Thyroid gland (tissue), 4 donors: ENCODE measurements around the gene NOP9. TPM values are rescaled to one million over a fixed set of nuclear protein-coding genes. Genes with fewer than 3 reads are reported as not detected.

Experiments
- DNase-seq, 2 donors: peaks; one replicate each; pipeline ENCODE4 v3.0.0-alpha.2; 2019
- H3K27ac ChIP-seq, 3 donors: fragments of 200-600 bp; sonication (generic); 1 replicate in 2 of 3; 2 replicates in 1 of 3; pipeline ENCODE4 v1.5.1; 2016 to 2019; ENCODE audit warnings: mild to moderate bottlenecking in 1 of 3, moderate library complexity in 1 of 3
- H3K27me3 ChIP-seq: fragments of 200-600 bp; sonication (generic); one replicate; pipeline ENCODE4 v1.5.1; 2019
- H3K36me3 ChIP-seq, 2 donors: fragments of 200-600 bp; sonication (generic); one replicate each; pipeline ENCODE4 v1.5.1; 2016 to 2019
- H3K4me1 ChIP-seq, 2 donors: fragments of 200-600 bp; sonication (generic); one replicate each; pipeline ENCODE4 v1.5.1; 2017 to 2019
- H3K4me3 ChIP-seq, 3 donors: fragments of 200-600 bp; sonication (generic); replicated peaks in 1 of 3; 1 replicate in 2 of 3; 2 replicates in 1 of 3; pipeline ENCODE4 v1.5.1; 2016; ENCODE audit warnings: mild to moderate bottlenecking in 1 of 3
- H3K9me3 ChIP-seq: fragments of 200-600 bp; sonication (generic); one replicate; pipeline ENCODE4 v1.5.1; 2017
- POLR2A ChIP-seq, 2 donors: fragments of 450-650 bp; IDR thresholded peaks; one replicate each; pipeline ENCODE4 v1.6.1; 2017; ENCODE audit warnings: antibody characterized with exemption in 2 of 2, mild to moderate bottlenecking in 2 of 2, moderate library complexity in 1 of 2
- WGBS, 2 donors: methylation state at CpG; one replicate each; pipeline ENCODE4 v1.1.5; 2017; 5-methylcytosine and 5-hydroxymethylcytosine counted together
- intact Hi-C: fragments of 100-400 bp; cut with DNase I; formaldehyde crosslinking; loops from one replicate; pipeline ENCODE4 v1.15.1; 2023
- total RNA-seq, 4 donors: library from RNA; depleted of rRNA; stranded (reverse); fragments of >200 nt; gene quantifications; one replicate each; pipeline ENCODE4 v1.2.3, GENCODE V29; 2016
- TF ChIP-seq, protein P1 (sequence below), 6 experiments: fragments of 200-600 bp in 3 of 6; fragments of 450-650 bp in 3 of 6; sonication (generic) in 3 of 6; IDR thresholded peaks; one replicate each; pipeline ENCODE4 v1.5.1; 2016 to 2019; ENCODE audit warnings: antibody characterized with exemption in 6 of 6, mild to moderate bottlenecking in 2 of 6, inconsistent platforms in 1 of 6, moderate library complexity in 1 of 6

Gene NOP9
- total RNA-seq, 4 donors from 2014 or later: 16.4 to 22.3 (median 20.7) TPM

DNA sequence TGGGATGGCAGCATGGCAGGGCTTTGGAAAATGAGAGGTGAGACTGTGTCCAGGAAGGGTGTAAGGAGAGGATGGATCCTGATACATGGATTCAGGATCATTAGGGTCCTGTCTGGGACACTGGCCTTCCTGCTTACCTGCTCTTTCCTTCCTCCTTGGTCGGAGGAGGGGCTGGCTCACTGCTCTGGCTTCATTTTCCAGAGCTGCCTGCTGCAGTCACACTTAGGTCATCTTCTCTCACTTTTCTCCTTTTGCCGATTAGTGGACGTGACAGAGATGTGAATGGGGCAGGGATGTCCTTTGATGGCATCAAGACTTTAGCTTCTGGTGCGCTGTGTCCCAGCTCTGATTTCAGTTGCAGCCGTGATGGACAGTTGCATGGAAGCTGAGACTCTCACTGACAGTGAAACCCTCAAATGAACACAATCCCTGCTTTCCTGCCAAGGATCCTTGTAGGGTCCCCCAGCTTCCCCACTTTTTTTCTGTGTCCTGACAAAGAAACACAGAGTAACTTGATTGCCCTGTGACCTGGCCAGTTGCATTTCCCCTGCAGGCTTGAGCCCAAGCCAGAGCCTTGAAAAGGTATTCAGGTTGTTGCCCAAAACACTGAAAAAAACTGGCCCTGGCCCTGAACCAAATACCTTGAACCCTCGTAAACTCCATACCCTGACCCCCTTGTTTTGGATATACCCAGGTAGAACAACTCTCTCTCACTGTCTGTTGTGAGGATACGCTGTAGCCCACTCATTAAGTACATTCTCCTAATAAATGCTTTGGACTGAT lies 8.9 kb downstream of the NOP9 start:
- TF ChIP-seq POLR2A (IDR thresholded peaks at IDR 0.05): no peak
- TF ChIP-seq, protein P1, sequence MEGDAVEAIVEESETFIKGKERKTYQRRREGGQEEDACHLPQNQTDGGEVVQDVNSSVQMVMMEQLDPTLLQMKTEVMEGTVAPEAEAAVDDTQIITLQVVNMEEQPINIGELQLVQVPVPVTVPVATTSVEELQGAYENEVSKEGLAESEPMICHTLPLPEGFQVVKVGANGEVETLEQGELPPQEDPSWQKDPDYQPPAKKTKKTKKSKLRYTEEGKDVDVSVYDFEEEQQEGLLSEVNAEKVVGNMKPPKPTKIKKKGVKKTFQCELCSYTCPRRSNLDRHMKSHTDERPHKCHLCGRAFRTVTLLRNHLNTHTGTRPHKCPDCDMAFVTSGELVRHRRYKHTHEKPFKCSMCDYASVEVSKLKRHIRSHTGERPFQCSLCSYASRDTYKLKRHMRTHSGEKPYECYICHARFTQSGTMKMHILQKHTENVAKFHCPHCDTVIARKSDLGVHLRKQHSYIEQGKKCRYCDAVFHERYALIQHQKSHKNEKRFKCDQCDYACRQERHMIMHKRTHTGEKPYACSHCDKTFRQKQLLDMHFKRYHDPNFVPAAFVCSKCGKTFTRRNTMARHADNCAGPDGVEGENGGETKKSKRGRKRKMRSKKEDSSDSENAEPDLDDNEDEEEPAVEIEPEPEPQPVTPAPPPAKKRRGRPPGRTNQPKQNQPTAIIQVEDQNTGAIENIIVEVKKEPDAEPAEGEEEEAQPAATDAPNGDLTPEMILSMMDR (IDR thresholded peaks at IDR 0.05): no peak
- 82 to 94% methylated on average over 7 of the region's 7 CpGs for WGBS, 2 donors
- H3K4me1 ChIP-seq: peaks cover 19 to 45% of the 10 kb centered on the region in 2 donors

GRCh38 chr14:24309538-24310264 lies 10.1 kb downstream of the NOP9 start, which contains the start of gene LTB4R2:
TSS of gene LTB4R2 (plus strand) at chr14:24310140. CDS start at chr14:24310665, 525 bp downstream.
- DNase-seq: no peak
- H3K36me3 ChIP-seq: peaks cover 16 to 17% of the 10 kb centered on the region in 2 donors
- intact Hi-C loops: no loop called here
- peak within 1 kb of the TSS in 1 of 3 donors; percentile 35 for H3K4me3 ChIP-seq
- peaks cover 19 to 52% of the 10 kb centered on the region in 2 donors for H3K4me1 ChIP-seq
- TF ChIP-seq, protein P1 (IDR thresholded peaks at IDR 0.05): no peak
- no peak for TF ChIP-seq POLR2A (IDR thresholded peaks at IDR 0.05)
- WGBS, 2 donors: 78 to 81% methylated on average over 5 of the region's 5 CpGs
- H3K9me3 ChIP-seq: no peaks in the 10 kb centered on the region
- H3K27me3 ChIP-seq: no peaks in the 10 kb centered on the region
- H3K27ac ChIP-seq: peak within 1 kb of the TSS; percentile 82 to 89 (median 84)

More for the DNA sequence above, 8.9 kb downstream of the NOP9 start:
- H3K4me3 ChIP-seq: no peak overlapping the region
- no peaks in the 10 kb centered on the region for H3K9me3 ChIP-seq
- intact Hi-C loops: no loop called here
- no peak overlapping the region for H3K27ac ChIP-seq
- H3K27me3 ChIP-seq: no peaks in the 10 kb centered on the region
- DNase-seq: no peak
- peaks cover 28 to 29% of the 10 kb centered on the region in 2 donors for H3K36me3 ChIP-seq

DNA sequence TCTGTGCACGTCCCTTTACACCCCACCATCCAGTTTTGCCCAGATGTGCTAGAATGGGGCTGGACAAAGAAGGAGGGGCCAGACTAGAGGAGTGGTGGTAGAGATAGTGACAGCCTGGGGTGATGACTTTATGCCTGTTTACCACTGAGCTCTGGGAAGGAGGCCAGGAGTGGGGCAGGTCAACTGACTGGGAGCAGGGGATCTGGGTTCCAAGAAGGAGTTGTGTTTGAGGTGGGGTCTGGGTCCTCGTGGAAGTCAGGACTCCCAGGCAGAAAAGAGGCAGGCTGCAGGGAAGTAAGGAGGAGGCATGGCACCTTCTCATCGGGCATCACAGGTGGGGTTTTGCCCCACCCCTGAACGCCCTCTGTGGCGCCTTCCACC lies 10.6 kb downstream of the NOP9 start:
- intact Hi-C loops: no loop called here
- TF ChIP-seq, protein P1 (IDR thresholded peaks at IDR 0.05): no peak
- no peak for TF ChIP-seq POLR2A (IDR thresholded peaks at IDR 0.05)
- DNase-seq: no peak
- H3K4me1 ChIP-seq: peaks cover 19 to 57% of the 10 kb centered on the region in 2 donors
- WGBS, 2 donors: 38 to 53% methylated on average over 3 to 5 of the region's 5 CpGs
- no peaks in the 10 kb centered on the region for H3K9me3 ChIP-seq
- H3K36me3 ChIP-seq: peaks cover 12% of the 10 kb centered on the region in 2 donors
- H3K27ac ChIP-seq: peak overlapping the region in 2 of 3 donors; percentile 82 to 89
- H3K4me3 ChIP-seq: peak overlapping the region in 1 of 3 donors; percentile 35
- no peaks in the 10 kb centered on the region for H3K27me3 ChIP-seq

GRCh38 chr14:24310646-24311604 lies 11.3 kb downstream of the NOP9 start, which contains the start of gene LTB4R:
TSS of gene LTB4R (plus strand) at chr14:24311502. CDS start at chr14:24315652, 4,150 bp downstream.
- H3K9me3 ChIP-seq: no peaks in the 10 kb centered on the region
- 14 to 23% methylated on average over 5 to 17 of the region's 99 CpGs for WGBS, 2 donors
- DNase-seq: peak; percentile 83 to 84
- intact Hi-C loops: no loop called here
- TF ChIP-seq POLR2A (IDR thresholded peaks at IDR 0.05): peak in 1 of 2 donors; percentile 49
- TF ChIP-seq, protein P1 (IDR thresholded peaks at IDR 0.05): peak in 5 of 6 experiments; percentile 14 to 62 (median 44)
- peaks cover 19 to 63% of the 10 kb centered on the region in 2 donors for H3K4me1 ChIP-seq
- no peaks in the 10 kb centered on the region for H3K27me3 ChIP-seq
- H3K4me3 ChIP-seq: peak within 1 kb of the TSS in 1 of 3 donors; percentile 35
- peak within 1 kb of the TSS; percentile 82 to 89 (median 84) for H3K27ac ChIP-seq
- peaks cover 5% of the 10 kb centered on the region in 2 donors for H3K36me3 ChIP-seq
